Measurements from ENCODE around the gene PLPPR2.

PLPPR2 gene

GRCh38 chr19:11379857-11380350 lies 24.7 kb downstream of the PLPPR2 start:
- in situ Hi-C loops (cut with MboI; ENCODE audit: low sequenced_read_pairs, unreplicated experiment): no loop called here
- TF ChIP-seq CTCF (IDR thresholded peaks at IDR 0.05; ENCODE audit: borderline replicate concordance, control extremely low read depth, extremely low read depth, insufficient read depth, missing control alignments): no peak
- no peak for DNase-seq (ENCODE audit: low spot score)

- peak; percentile 52 for TF ChIP-seq CTCF (IDR thresholded peaks at IDR 0.05; ENCODE audit: borderline replicate concordance, control extremely low read depth, extremely low read depth, insufficient read depth, missing control alignments)
- in situ Hi-C loops (cut with MboI; ENCODE audit: low sequenced_read_pairs, unreplicated experiment): no loop called here
These were observed 25.7 kb downstream of the PLPPR2 start for GRCh38 chr19:11380653-11381537.

GRCh38 chr19:11382898-11383705 lies 27.9 kb downstream of the PLPPR2 start:
- DNase-seq (ENCODE audit: low spot score): peak; percentile 74
- in situ Hi-C loops (cut with MboI; ENCODE audit: low sequenced_read_pairs, unreplicated experiment): no loop called here

More at GRCh38 chr19:11380653-11381537, 25.7 kb downstream of the PLPPR2 start:
- peak; percentile 99 for DNase-seq (ENCODE audit: low spot score)

GRCh38 chr19:11383706-11384048 lies 28.4 kb downstream of the PLPPR2 start:
- no peak for TF ChIP-seq CTCF (IDR thresholded peaks at IDR 0.05; ENCODE audit: borderline replicate concordance, control extremely low read depth, extremely low read depth, insufficient read depth, missing control alignments)
- in situ Hi-C loops (cut with MboI; ENCODE audit: low sequenced_read_pairs, unreplicated experiment): no loop called here

More at GRCh38 chr19:11382898-11383705, 27.9 kb downstream of the PLPPR2 start:
- peak; percentile 65 for TF ChIP-seq CTCF (IDR thresholded peaks at IDR 0.05; ENCODE audit: borderline replicate concordance, control extremely low read depth, extremely low read depth, insufficient read depth, missing control alignments)

GRCh38 chr19:11384778-11385129 lies 29.5 kb downstream of the PLPPR2 start:
- in situ Hi-C loops (cut with MboI; ENCODE audit: low sequenced_read_pairs, unreplicated experiment): no loop called here
- no peak for TF ChIP-seq CTCF (IDR thresholded peaks at IDR 0.05; ENCODE audit: borderline replicate concordance, control extremely low read depth, extremely low read depth, insufficient read depth, missing control alignments)
- no peak for DNase-seq (ENCODE audit: low spot score)

More at GRCh38 chr19:11383706-11384048, 28.4 kb downstream of the PLPPR2 start:
- DNase-seq (ENCODE audit: low spot score): no peak

- TF ChIP-seq CTCF (IDR thresholded peaks at IDR 0.05; ENCODE audit: borderline replicate concordance, control extremely low read depth, extremely low read depth, insufficient read depth, missing control alignments): no peak
- no peak for DNase-seq (ENCODE audit: low spot score)
- in situ Hi-C loops (cut with MboI; ENCODE audit: low sequenced_read_pairs, unreplicated experiment): no loop called here
These were observed 32.2 kb downstream of the PLPPR2 start for GRCh38 chr19:11387162-11388034.
